ENCODE data around the gene SIT1. TPM values are rescaled to one million over a fixed set of nuclear protein-coding genes. Genes with fewer than 3 reads are reported as not detected.
A peak's percentile ranks its signal among the peaks of the same experiment; 100 is the strongest.

Gene SIT1
- total RNA-seq, 6 experiments from 2014 or later: 0.18 to 0.58 (median 0.37) TPM; not detected in 1

DNA sequence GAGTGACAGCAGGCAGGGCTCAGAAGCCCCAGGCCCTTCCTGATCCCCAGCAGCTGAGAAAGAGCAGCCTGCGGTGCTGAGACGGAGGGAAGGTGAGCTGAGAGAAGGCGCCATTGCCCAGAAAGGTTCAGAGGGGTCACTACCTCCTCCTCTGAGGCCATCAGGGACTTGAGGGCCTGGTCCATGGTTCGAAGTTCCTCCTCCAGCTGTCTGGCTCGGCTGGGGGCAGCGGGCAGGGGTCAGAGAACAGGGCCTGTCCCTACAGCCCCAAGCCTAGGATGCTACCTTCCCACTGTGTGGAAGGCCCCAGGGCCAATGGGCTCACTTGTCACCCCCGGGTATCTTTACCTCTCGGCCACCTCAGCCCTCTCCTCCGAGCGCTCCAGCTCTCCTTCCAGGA lies 34.2 kb upstream of the SIT1 start:
- Histone ChIP-seq H3K27ac (no peak overlapping the region), H3K9me3 (no peaks in the 10 kb centered on the region), H3K4me1 (no peaks in the 10 kb centered on the region), H3K36me3 (no peaks in the 10 kb centered on the region), H3K4me3 (no peak overlapping the region), H3K27me3 (no peaks in the 10 kb centered on the region)
- 100% methylated on average over 2 of the region's 10 CpGs for WGBS (ENCODE audit: insufficient coverage, low coverage, low lambda C conversion rate, missing lambda C conversion rate)
- intact Hi-C loops (cut with DNase I): no loop called here
- TF ChIP-seq POLR2A (IDR thresholded peaks at IDR 0.05) (no peak), CTCF (IDR thresholded peaks at IDR 0.05) (no peak)
- ATAC-seq (no peak), DNase-seq (peak in 1 of 3 donors; percentile 8)

DNA sequence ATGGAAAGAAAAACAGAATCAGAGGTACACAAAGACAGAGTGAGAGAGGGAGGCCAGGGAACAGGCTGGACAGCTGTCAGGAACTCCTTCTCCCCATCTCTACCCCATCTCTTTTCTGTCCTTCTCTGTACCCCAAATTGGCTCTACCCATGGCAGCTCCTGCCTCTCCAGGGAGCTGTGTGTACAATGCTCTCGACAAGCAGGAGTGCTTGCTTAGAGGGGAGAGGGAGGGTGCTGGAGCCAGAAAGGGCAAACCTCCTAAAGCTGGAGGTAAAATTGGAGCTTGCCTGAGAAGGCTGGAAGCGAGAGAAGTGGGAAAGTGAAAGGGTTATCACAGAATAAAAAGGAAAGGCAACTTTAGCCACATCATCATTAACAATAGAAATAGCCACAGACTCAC lies 32.6 kb upstream of the SIT1 start:
- H3K9me3 ChIP-seq: no peaks in the 10 kb centered on the region
- intact Hi-C loops (cut with DNase I): no loop called here
- H3K4me1 ChIP-seq: no peaks in the 10 kb centered on the region
- no peak for DNase-seq
- H3K4me3 ChIP-seq: no peak overlapping the region
- WGBS (ENCODE audit: insufficient coverage, low coverage, low lambda C conversion rate, missing lambda C conversion rate): 73% methylated on average over 2 of the region's 2 CpGs
- H3K27me3 ChIP-seq: no peaks in the 10 kb centered on the region
- ATAC-seq: no peak
- no peaks in the 10 kb centered on the region for H3K36me3 ChIP-seq
- no peak overlapping the region for H3K27ac ChIP-seq
- TF ChIP-seq POLR2A (IDR thresholded peaks at IDR 0.05) (no peak), CTCF (IDR thresholded peaks at IDR 0.05) (no peak)

GRCh38 chr9:35682520-35683315 lies 32.0 kb upstream of the SIT1 start:
- no peak for TF ChIP-seq POLR2A (IDR thresholded peaks at IDR 0.05)
- no peak for TF ChIP-seq CTCF (IDR thresholded peaks at IDR 0.05)
- DNase-seq: peak in 1 of 3 donors; percentile 6
- Histone ChIP-seq H3K36me3 (no peaks in the 10 kb centered on the region), H3K4me1 (no peaks in the 10 kb centered on the region), H3K9me3 (no peaks in the 10 kb centered on the region), H3K4me3 (no peak overlapping the region), H3K27me3 (no peaks in the 10 kb centered on the region), H3K27ac (no peak overlapping the region)
- no peak for ATAC-seq
- WGBS (ENCODE audit: insufficient coverage, low coverage, low lambda C conversion rate, missing lambda C conversion rate): 92% methylated on average over 10 of the region's 10 CpGs
- intact Hi-C loops (cut with DNase I): no loop called here

- intact Hi-C loops (cut with DNase I): no loop called here
- no peak for TF ChIP-seq POLR2A (IDR thresholded peaks at IDR 0.05)
- no peak for TF ChIP-seq CTCF (IDR thresholded peaks at IDR 0.05)
- 82% methylated on average over 4 of the region's 6 CpGs for WGBS (ENCODE audit: insufficient coverage, low coverage, low lambda C conversion rate, missing lambda C conversion rate)
- ATAC-seq: no peak
- Histone ChIP-seq H3K4me3 (no peak overlapping the region), H3K4me1 (no peaks in the 10 kb centered on the region), H3K27ac (no peak overlapping the region), H3K9me3 (no peaks in the 10 kb centered on the region), H3K27me3 (no peaks in the 10 kb centered on the region), H3K36me3 (no peaks in the 10 kb centered on the region)
- DNase-seq: peak in 1 of 3 donors; percentile 8
Measured at GRCh38 chr9:35682051-35682450, 31.3 kb upstream of the SIT1 start.

Data from right lobe of liver (tissue), 6 donors.